Neuronal stem cell (in vitro differentiated cells): Measurements from ENCODE around the gene ZNF662.

Source experiments
- DNase-seq: peaks from one replicate; pipeline ENCODE4 v3.0.0-alpha.2; 2013; ENCODE audit warnings: low spot score
- H2AFZ ChIP-seq: one replicate; pipeline ENCODE4 v1.6.1; 2013; ENCODE audit warnings: mild to moderate bottlenecking, low read length, inconsistent platforms
- H2AK5ac ChIP-seq: 2 replicates; pipeline ENCODE4 v1.6.1; 2013; ENCODE audit warnings: low read depth, mild to moderate bottlenecking, inconsistent platforms, low read length, moderate library complexity, mixed read lengths
- H2BK120ac ChIP-seq: 2 replicates; pipeline ENCODE4 v1.6.1; 2013; ENCODE audit warnings: low read depth, mild to moderate bottlenecking, inconsistent platforms, low read length, moderate library complexity, mixed read lengths
- H2BK12ac ChIP-seq: one replicate; pipeline ENCODE4 v1.6.1; 2013; ENCODE audit warnings: low read length, inconsistent platforms
- H2BK15ac ChIP-seq: 2 replicates; pipeline ENCODE4 v1.6.1; 2013; ENCODE audit warnings: mild to moderate bottlenecking, low read length, inconsistent platforms, mixed read lengths
- H2BK5ac ChIP-seq: one replicate; pipeline ENCODE4 v1.6.1; 2013; ENCODE audit warnings: inconsistent platforms, mild to moderate bottlenecking, low read length, moderate library complexity
- H3K14ac ChIP-seq: one replicate; pipeline ENCODE4 v1.6.1; 2013; ENCODE audit warnings: low read length, inconsistent platforms
- H3K18ac ChIP-seq: 2 replicates; pipeline ENCODE4 v1.6.1; 2013; ENCODE audit warnings: low read length, inconsistent platforms
- H3K23ac ChIP-seq: 2 replicates; pipeline ENCODE4 v1.6.1; 2013; ENCODE audit warnings: low read depth, mild to moderate bottlenecking, mixed read lengths, low read length, inconsistent platforms; ENCODE audit not compliant: poor library complexity
- H3K27ac ChIP-seq: replicated peaks from 3 replicates; pipeline ENCODE4 v1.5.1; 2013; ENCODE audit warnings: low read length, inconsistent platforms
- H3K27me3 ChIP-seq, 3 experiments: 2 replicates each; pipeline ENCODE4 v1.6.1; 2013; ENCODE audit warnings: low read length in 3 of 3, mild to moderate bottlenecking in 2 of 3, inconsistent platforms in 1 of 3, low read depth in 1 of 3, mixed read lengths in 1 of 3, moderate library complexity in 1 of 3; ENCODE audit not compliant: control insufficient read depth in 3 of 3, insufficient read depth in 3 of 3
- H3K36me3 ChIP-seq, 2 donors: replicated peaks in 1 of 2; 2 replicates each; pipeline ENCODE4 v1.6.1; 2013; ENCODE audit warnings: low read length in 2 of 2; ENCODE audit not compliant: control insufficient read depth in 2 of 2, insufficient read depth in 2 of 2
- H3K4ac ChIP-seq: 2 replicates; pipeline ENCODE4 v1.6.1; 2013; ENCODE audit warnings: inconsistent platforms, mild to moderate bottlenecking, low read length, moderate library complexity
- H3K4me1 ChIP-seq, 2 donors: 1 replicate in 1 of 2; 2 replicates in 1 of 2; pipeline ENCODE4 v1.6.1; 2013; ENCODE audit warnings: low read length in 2 of 2, low read depth in 1 of 2; ENCODE audit not compliant: control insufficient read depth in 2 of 2, insufficient read depth in 1 of 2
- H3K4me2 ChIP-seq: one replicate; pipeline ENCODE4 v1.6.1; 2013; ENCODE audit warnings: mild to moderate bottlenecking, low read length, inconsistent platforms; ENCODE audit not compliant: insufficient read depth, poor library complexity, severe bottlenecking
- H3K4me3 ChIP-seq, 2 donors: 2 replicates each; pipeline ENCODE4 v1.5.1; 2013; ENCODE audit warnings: low read length in 2 of 2, mild to moderate bottlenecking in 2 of 2, inconsistent platforms in 1 of 2, moderate library complexity in 1 of 2
- H3K79me1 ChIP-seq: one replicate; pipeline ENCODE4 v1.6.1; 2013; ENCODE audit warnings: low read depth, mild to moderate bottlenecking, inconsistent platforms, low read length, moderate library complexity
- H3K9ac ChIP-seq: one replicate; pipeline ENCODE4 v1.6.1; 2013; ENCODE audit warnings: mild to moderate bottlenecking, low read depth, low read length, inconsistent platforms; ENCODE audit not compliant: poor library complexity
- H3K9me3 ChIP-seq, 2 donors: replicated peaks in 1 of 2; 2 replicates each; pipeline versions ENCODE3 to v1.6.1; 2013; ENCODE audit warnings: low read length in 2 of 2, mild to moderate bottlenecking in 2 of 2, inconsistent platforms in 1 of 2, low read depth in 1 of 2, mixed read lengths in 1 of 2, moderate library complexity in 1 of 2; ENCODE audit not compliant: control insufficient read depth in 2 of 2, insufficient read depth in 1 of 2
- H4K8ac ChIP-seq: one replicate; pipeline ENCODE4 v1.6.1; 2013; ENCODE audit warnings: low read depth, mild to moderate bottlenecking, inconsistent platforms, low read length, moderate library complexity
- H4K91ac ChIP-seq: one replicate; pipeline ENCODE4 v1.6.1; 2013; ENCODE audit warnings: low read length, low read depth, mild to moderate bottlenecking, inconsistent platforms; ENCODE audit not compliant: poor library complexity
- WGBS, 2 donors: extraction: QIAGEN DNeasy Blood & Tissue Kit; methylation state at CpG; one replicate each; pipeline ENCODE4 v1.1.7; 2013; ENCODE audit warnings: missing lambda C conversion rate in 2 of 2, mixed read lengths in 1 of 2; ENCODE audit not compliant: insufficient read length in 2 of 2, insufficient replicate concordance in 1 of 2; ENCODE audit errors: extremely low coverage in 2 of 2; 5-methylcytosine and 5-hydroxymethylcytosine counted together

The ZNF662 gene

GRCh38 chr3:42908675-42909074 lies 2.7 kb downstream of the ZNF662 start:
- Histone ChIP-seq H3K4ac (no peak overlapping the region), H2AK5ac (no peak overlapping the region), H3K18ac (peak overlapping the region; percentile 30), H3K23ac (no peak overlapping the region), H3K27ac (no peak overlapping the region), H4K8ac (no peak overlapping the region), H2AFZ (no peak overlapping the region), H3K36me3 (no peaks in the 10 kb centered on the region), H3K4me2 (no peak overlapping the region), H3K4me3 (no peak overlapping the region), H2BK12ac (no peak overlapping the region), H3K4me1 (peaks cover 0 to 4% of the 10 kb centered on the region in 2 donors), H2BK120ac (no peak overlapping the region), H2BK15ac (no peak overlapping the region), H3K79me1 (no peaks in the 10 kb centered on the region), H3K9me3 (peaks cover 3 to 5% of the 10 kb centered on the region in 2 donors), H3K27me3 (no peaks in the 10 kb centered on the region), H4K91ac (no peak overlapping the region), H3K14ac (no peak overlapping the region), H2BK5ac (no peak overlapping the region), H3K9ac (no peak overlapping the region)
- no peak for DNase-seq
- WGBS, 2 donors = no CpG with 5 or more reads among the region's 7 CpGs

- H3K79me1 ChIP-seq = no peaks in the 10 kb centered on the region
- no peak overlapping the region for H2BK120ac ChIP-seq
- no peak overlapping the region for H3K23ac ChIP-seq
- H3K36me3 ChIP-seq = no peaks in the 10 kb centered on the region
- no peak overlapping the region for H3K4ac ChIP-seq
- no peak overlapping the region for H2AK5ac ChIP-seq
- peaks cover 0 to 4% of the 10 kb centered on the region in 2 donors for H3K4me1 ChIP-seq
- H3K18ac ChIP-seq = no peak overlapping the region
- H3K9me3 ChIP-seq = peaks cover 13 to 18% of the 10 kb centered on the region in 2 donors
- no peak overlapping the region for H2BK15ac ChIP-seq
- DNase-seq = no peak
- no peaks in the 10 kb centered on the region for H3K27me3 ChIP-seq
- no peak overlapping the region for H3K9ac ChIP-seq
- H3K4me3 ChIP-seq = no peak overlapping the region
- no peak overlapping the region for H2AFZ ChIP-seq
- WGBS, 2 donors = no CpG with 5 or more reads among the region's 2 CpGs
- H3K14ac ChIP-seq = no peak overlapping the region
- no peak overlapping the region for H4K8ac ChIP-seq
- no peak overlapping the region for H2BK12ac ChIP-seq
- no peak overlapping the region for H3K4me2 ChIP-seq
- no peak overlapping the region for H2BK5ac ChIP-seq
- no peak overlapping the region for H3K27ac ChIP-seq
- H4K91ac ChIP-seq = no peak overlapping the region
Measured at GRCh38 chr3:42911551-42911950, 5.6 kb downstream of the ZNF662 start.

- Histone ChIP-seq H3K23ac (no peak overlapping the region), H4K8ac (no peak overlapping the region), H2BK120ac (no peak overlapping the region), H3K36me3 (no peaks in the 10 kb centered on the region), H3K4me2 (no peak overlapping the region), H2BK12ac (no peak overlapping the region), H2BK5ac (no peak overlapping the region), H3K4me3 (no peak overlapping the region), H2AFZ (no peak overlapping the region), H4K91ac (no peak overlapping the region), H3K14ac (no peak overlapping the region), H3K9me3 (peaks cover 13 to 18% of the 10 kb centered on the region in 2 donors), H2AK5ac (no peak overlapping the region), H3K18ac (no peak overlapping the region), H3K79me1 (no peaks in the 10 kb centered on the region), H2BK15ac (no peak overlapping the region), H3K27ac (no peak overlapping the region), H3K4ac (no peak overlapping the region), H3K9ac (no peak overlapping the region), H3K4me1 (no peaks in the 10 kb centered on the region), H3K27me3 (no peaks in the 10 kb centered on the region)
- no CpG with 5 or more reads among the region's 8 CpGs for WGBS, 2 donors
- no peak for DNase-seq
Measured at GRCh38 chr3:42914771-42915515, 9.0 kb downstream of the ZNF662 start.

- DNase-seq = no peak
- no peak overlapping the region for H2BK5ac ChIP-seq
- H4K8ac ChIP-seq = no peak overlapping the region
Measured at GRCh38 chr3:42923606-42924005, 17.7 kb downstream of the ZNF662 start.

More at GRCh38 chr3:42923606-42924005, 17.7 kb downstream of the ZNF662 start:
- H3K4ac ChIP-seq = no peak overlapping the region
- H3K18ac ChIP-seq = no peak overlapping the region
- H3K23ac ChIP-seq = no peak overlapping the region
- no peak overlapping the region for H2BK12ac ChIP-seq
- H3K4me3 ChIP-seq = no peak overlapping the region
- H3K36me3 ChIP-seq = no peaks in the 10 kb centered on the region
- no peaks in the 10 kb centered on the region for H3K4me1 ChIP-seq
- H3K27me3 ChIP-seq = peaks cover 0 to 2% (median 0%) of the 10 kb centered on the region in 3 experiments
- no peak overlapping the region for H3K9ac ChIP-seq
- H3K9me3 ChIP-seq = no peaks in the 10 kb centered on the region
- H2AK5ac ChIP-seq = no peak overlapping the region
- no peak overlapping the region for H4K91ac ChIP-seq
- no peak overlapping the region for H2BK15ac ChIP-seq
- whole genome bisulfite sequencing, 2 donors = no CpG with 5 or more reads among the region's 4 CpGs
- no peaks in the 10 kb centered on the region for H3K79me1 ChIP-seq
- H3K14ac ChIP-seq = no peak overlapping the region
- no peak overlapping the region for H2AFZ ChIP-seq
- no peak overlapping the region for H2BK120ac ChIP-seq
- no peak overlapping the region for H3K27ac ChIP-seq
- no peak overlapping the region for H3K4me2 ChIP-seq
